GM19455 (cell line): ENCODE measurements around the gene MRI1.

ENCODE experiments used
- ATAC-seq: cut with Tn5 transposase; IDR thresholded peaks from one replicate; pipeline ENCODE4 v1.9.1; 2021; ENCODE audit not compliant: unreplicated experiment

Gene MRI1

DNA sequence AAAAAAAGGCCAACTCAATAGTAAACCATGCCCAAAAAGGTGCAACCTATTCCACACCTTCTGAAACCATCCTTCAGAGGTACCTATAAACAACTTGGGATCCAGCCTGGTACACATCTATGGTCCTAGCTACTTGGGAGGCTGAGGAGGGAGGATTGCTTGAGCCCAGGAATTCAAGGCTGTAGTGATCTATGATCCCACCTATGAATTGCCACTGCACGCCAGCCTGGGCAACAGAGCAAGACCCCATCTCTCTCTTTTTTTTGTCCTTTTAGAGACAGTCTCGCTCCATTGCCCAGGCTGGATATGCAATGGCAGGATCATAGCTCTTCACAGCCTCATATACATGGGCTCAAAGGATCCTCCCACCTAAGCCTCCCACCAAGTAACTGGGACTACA lies 57.0 kb downstream of the MRI1 start:
- no peak for ATAC-seq

GRCh38 chr19:13823256-13823655 lies 58.9 kb downstream of the MRI1 start:
- no peak for ATAC-seq
